Hematopoietic multipotent progenitor cell treated with erythropoietin and hydrocortisone succinate and interleukin-3 and kit ligand, for 4 days (in vitro differentiated cells): ENCODE measurements around the gene LRRC26.

Experiments
- DNase-seq: peaks from one replicate; pipeline ENCODE4 v3.0.0-alpha.2; 2015

Gene LRRC26, protein sequence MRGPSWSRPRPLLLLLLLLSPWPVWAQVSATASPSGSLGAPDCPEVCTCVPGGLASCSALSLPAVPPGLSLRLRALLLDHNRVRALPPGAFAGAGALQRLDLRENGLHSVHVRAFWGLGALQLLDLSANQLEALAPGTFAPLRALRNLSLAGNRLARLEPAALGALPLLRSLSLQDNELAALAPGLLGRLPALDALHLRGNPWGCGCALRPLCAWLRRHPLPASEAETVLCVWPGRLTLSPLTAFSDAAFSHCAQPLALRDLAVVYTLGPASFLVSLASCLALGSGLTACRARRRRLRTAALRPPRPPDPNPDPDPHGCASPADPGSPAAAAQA

DNA sequence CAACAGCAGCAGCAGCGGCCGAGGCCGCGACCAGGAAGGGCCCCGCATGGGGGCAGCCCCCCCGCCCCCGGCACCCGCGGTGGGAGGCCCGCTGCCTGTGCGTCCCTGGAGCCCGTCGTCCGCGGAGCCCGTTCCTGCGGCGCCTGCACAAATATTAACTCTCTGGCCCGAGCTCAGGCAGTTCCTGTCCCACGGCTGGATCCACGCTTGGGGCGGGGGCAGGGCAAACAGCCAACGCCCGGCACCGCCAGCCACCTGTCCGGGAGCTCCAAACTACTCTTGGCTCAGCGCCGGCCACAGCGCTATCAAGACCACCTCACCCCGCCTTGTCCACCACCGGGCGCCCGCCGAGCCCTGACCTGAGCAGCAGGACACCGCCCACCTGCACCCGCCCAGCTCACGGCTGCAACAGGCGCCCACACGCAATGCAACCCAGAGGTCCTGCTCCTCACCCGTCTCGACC is at the start of gene LRRC26:
TSS of gene LRRC26 (minus strand) at position 156 of the 463 bp plus-strand sequence. CDS start at position 48, 108 bp downstream.
- DNase-seq = no peak

DNA sequence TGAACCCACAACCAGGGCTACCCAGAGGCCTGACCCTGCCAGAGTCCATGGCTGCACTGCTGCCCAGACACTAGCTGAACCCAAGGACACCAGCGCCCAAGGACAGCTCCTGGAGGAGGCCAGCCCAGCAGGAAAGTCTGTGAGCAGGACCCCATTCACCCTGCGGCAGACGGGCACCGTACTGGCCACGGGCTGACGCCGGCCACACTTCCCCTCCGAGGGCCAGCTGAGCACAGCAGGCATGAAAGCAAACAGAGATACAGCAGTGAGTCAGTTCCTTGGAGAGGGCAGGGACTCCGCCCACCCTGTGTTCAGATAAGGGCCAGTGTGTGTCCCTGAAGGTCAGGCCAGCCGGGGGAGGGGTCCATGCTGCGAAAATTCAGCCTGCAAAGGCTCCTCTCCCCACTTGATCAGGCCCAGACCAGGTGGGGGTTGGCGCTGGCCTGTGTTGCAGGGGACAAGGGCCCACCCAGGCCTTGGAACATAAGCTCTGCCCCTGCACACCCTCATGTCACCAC is 49.0 kb upstream of the LRRC26 start:
- peak; percentile 88 for DNase-seq

DNA sequence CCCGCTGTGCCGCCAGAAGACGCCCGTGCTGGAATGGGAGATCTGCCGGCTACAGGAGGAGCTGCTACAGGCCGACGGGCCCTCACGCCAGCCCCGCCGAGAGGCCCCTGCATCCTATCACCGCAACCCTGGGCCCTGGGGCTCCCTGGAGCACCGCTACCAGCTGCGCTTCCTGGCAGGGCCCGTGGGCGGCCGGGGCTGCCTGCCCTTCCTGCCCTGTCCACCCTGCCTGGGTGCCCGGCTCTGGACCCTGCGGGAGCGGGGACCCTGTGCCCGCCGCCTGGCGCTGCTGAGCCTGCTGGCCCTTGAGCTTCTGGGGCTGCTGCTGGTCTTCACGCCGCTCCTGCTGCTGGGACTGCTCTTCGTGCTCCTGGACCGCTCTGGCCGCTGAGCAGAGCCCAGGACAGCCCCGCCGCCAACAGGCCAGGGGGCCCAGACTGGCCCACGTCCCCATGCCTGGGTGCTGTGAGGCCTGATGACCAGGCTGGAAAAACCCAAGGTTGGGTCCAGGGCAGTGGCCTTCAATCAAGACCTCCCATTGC is 48.4 kb upstream of the LRRC26 start:
- no peak for DNase-seq

DNA sequence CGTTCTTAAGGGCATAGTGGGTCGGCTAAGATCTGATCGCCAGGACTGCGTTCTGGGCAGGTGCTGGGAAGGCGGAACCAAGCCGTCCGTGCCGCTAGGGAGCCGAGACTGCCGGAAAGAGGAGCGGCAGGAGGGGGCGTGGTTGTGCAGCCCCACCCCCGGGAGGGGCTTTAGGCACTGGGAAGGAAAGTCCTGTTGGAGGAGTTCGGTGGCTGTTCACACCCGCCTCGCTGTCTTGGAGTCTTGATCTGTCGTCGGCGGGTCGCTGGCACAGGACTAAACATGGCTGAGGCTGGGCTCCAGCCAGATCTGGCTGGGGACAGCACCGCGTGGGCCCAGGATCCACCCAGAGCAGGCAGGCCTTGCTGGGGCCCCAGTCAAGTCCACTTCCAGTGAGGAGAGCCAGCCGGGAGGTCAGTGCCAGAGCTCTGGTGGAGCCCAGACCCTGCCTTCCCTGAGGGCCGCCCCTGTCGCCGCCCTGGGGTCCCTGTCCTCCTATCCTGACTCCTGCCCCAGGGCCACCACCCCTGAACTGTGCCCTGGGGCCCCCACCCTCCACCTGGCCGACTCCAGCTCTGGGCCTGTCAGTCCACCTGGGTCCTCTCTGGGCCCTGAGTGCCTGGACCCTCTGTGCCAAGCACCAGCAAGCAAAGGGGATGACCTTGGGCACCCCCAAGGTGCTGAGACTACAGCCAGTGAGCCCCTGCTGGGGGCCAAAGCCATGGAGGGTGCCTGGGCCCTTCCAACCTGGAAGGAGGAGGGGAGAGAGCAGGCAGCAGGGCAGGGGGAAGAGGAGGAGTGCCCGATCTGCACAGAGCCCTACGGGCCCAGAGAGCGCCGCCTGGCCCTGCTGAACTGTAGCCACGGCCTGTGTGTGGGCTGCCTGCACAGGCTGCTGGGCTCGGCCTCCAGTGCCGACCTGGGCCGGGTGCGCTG is 47.7 kb upstream of the LRRC26 start:
- DNase-seq = no peak

DNA sequence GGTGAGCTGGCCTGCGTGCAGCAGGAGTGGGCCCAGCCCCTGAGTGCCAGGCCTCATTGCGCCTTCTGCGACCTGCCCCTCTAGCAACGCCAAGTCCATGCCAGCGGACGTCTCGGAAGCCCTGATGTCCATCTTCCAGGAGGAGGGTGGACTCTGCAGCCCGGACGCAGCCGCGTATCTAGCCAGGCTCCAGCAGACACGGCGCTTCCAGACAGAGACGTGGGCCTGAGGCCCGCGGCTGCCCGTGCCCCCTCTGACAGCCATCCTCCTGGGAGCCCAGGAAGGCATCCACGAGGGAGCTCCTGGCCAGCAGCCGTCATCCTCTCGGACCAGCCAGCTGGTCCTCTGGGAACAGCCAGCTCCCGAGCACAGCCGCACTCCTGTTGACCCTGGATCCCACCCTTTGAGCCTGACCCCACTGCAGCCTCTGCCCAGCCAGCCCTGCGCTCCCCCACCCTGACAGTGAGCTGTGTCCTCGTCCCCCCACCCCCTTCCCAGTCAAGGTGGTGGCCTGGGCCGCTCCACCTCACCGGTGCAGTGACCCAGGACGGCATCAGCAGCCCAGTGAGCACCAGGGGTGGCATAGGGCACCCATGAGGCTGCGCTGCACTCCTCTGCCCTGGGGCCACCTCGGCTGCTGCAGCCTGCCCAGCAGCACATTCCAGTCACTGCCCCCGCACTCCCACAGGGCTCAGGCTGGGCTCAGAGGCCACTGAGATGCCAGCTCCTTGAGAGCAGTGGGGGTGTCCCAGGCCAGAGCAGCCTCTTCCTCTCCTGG is 46.5 kb upstream of the LRRC26 start:
- DNase-seq = no peak

DNA sequence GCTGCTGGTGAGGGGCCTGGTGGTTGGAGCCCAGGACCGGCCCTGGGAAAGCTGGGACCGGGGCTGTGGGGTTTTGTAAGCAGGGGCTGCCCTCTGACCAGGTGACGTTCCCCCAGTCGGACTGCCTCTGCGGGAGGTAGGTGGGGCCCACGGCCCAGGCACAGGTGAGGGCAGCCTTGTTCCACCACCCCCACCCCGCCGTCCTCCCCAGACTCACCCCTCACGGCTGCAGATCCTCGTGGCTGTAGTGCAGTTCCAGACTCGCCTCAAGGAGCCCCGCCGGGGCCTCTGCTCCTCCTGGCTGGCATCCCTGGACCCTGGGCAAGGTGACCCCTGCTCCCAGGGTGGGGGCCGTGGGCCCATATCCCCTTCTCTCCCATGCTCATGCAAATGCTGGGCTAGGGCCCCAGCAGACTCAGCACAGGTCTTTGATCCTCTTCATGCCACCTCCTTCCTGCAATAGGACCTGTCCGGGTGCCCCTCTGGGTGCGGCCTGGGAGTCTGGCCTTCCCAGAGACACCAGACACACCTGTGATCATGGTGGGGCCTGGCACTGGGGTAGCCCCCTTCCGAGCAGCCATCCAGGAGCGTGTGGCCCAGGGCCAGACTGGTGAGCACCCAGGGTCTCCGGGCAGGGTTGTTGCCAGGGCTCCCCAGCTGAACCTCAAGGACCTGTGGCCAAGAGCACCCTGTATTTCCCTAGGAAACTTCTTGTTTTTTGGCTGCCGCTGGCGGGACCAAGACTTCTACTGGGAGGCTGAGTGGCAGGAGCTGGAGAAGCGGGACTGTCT is 45.5 kb upstream of the LRRC26 start:
- DNase-seq = no peak

DNA sequence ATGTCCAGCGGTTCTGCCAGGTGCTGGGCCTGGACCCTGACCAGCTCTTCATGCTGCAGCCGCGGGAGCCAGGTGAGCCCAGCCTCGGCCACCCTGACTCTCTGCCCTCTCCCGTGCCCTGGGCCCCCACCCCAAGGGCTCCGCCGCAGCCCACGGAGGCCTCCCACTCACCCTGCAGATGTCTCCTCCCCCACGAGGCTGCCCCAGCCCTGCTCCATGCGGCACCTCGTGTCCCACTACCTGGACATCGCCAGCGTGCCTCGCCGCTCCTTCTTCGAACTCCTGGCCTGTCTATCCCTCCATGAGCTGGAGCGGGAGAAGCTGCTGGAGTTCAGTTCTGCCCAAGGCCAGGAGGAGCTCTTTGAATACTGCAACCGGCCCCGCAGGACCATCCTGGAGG is 44.8 kb upstream of the LRRC26 start:
- DNase-seq = no peak

DNA sequence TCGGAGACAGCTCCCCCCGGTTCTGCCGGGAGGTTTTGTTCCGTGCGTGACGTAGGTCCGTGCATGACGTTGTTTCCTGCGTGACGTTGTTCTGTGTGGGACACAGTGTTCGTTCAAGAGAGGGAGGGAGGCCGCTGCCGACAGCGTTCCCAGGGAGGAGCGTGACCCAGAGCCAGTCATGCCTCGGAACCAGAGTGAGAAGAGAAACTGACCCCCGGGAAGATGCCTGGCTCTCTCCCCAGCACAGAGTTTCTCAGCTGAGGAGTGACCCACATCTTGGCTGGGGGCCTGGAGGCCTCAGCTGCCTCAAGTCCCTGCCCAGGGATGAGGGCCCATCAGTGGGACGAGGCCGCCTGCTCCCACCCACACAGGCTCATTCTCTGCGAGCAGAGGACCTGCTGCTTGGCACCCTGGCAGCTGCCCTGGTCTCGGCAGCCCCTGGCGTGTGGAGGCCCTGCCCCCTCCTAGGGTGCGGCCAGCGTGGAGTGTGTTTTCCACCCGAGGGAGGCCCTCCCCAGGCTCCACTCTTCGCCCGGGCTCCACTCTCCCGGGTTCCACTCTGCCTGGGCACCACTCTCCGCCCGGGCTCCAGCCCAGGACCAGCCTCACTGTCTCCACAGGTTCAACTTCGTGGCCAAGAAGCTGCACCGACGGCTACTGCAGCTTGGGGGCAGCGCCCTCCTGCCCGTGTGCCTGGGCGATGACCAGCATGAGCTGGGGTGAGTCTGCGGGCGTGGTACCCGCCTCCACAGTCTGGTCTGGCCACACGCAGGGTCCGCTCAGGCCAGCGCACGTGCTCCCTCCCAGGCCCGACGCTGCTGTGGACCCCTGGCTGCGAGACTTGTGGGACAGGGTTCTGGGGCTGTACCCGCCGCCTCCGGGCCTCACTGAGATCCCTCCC is 43.6 kb upstream of the LRRC26 start:
- DNase-seq = no peak

DNA sequence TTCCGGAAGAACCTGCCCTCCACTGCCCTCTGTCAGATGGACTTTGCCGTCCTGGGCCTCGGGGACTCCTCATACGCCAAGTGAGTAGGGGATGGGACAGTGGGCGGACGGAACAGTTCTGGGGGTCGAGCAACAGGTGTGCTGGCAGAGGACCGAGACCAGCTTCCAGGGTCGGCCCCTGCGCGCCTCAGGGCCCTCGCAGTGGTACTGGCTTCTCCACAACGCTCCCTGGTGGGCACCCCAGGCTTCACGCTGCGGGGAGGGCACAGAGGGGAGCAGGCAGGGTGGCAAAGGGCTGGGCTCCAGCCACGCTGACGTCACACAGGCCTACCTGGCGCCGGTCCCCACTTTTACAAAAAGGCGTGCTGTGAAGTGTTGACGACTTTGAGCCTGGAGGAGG is 42.7 kb upstream of the LRRC26 start:
- DNase-seq = no peak

DNA sequence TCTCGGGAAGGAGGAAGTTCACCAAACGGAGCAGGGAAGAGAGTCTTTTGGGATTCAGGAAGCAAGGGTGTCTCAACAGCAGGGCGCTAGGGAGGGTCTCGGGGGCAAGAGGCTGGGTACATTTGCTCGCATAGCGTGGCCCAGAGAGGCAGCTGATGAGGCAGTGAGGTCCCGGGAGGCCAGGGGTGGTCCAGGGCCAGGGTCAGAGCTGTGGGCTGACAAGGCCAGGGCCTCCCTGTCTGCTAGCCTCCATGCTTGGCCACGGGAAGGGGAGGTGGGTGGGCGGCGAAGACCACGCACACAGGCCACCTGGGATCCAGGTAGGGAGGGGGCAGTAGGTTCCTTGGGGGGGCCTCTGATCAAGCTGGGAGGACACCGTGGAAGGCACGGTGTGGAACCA is 41.7 kb upstream of the LRRC26 start:
- no peak for DNase-seq

DNA sequence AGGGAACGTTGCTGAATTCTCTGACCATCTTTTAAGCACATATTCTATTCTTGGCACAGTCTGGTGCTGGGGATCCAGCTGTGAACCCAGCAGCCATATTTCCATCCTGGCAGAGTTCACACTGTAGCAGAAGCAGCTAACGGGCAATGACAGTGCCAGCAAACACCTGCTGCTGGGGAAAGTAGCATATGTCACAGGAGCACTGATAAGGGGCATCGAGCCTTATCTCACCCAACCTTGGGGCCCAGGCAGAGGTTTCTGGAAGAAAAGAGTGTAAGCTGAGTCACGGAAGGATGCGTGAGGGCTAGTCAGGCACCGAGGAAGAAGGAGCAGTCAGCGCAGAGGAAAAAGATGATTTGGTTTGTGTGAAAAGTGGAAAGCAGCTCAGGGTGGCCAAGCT is 36.8 kb upstream of the LRRC26 start:
- DNase-seq = no peak

DNA sequence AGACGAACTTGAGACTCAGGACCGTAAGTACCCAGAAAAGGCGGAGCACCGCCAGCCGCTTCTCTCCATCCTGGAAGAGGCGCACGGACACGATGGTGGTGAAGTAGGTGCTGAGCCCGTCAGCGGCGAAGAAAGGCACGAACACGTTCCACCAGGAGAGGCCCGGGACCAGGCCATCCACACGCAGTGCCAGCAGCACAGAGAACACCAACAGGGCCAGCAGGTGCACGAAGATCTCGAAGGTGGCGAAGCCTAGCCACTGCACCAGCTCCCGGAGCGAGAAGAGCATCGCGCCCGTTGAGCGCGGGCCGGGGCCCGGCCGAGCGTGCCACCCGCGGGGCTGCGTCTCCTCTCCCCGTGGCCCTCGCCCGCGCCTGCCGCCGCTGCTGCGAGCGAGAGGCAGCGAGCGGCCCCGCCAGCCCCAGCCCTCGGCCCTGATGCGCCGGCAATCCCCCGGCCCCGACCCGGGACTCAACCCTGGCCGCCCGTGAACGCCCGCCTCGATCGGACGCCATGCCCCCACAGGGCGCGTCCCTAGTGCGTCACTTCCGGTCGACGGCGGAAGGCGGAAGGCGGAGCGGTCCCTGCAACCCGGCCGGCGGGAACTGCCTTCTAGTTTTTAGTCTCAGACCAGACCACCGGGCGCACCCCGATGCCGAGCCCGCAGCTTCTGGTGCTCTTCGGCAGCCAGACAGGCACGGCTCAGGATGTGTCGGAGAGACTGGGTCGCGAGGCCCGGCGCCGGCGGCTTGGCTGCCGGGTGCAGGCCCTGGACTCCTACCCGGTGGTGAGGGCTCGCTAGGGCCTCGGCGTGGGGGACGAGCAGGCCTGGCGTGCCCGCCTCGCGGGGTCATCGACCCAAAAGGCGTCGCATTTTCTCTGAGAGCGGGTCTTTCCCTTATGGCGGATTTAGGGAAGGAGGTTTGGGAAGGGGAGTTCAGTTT is 35.5 kb upstream of the LRRC26 start, which contains the start of the genes NDOR1 and TMEM203:
TSS of gene NDOR1 (plus strand) at position 575 of the 944 bp plus-strand sequence. CDS start at position 653, 78 bp downstream.
TSS of gene TMEM203 (minus strand) at position 523 of the 944 bp plus-strand sequence. CDS start at position 289, 234 bp downstream.
- peak; percentile 96 for DNase-seq

DNA sequence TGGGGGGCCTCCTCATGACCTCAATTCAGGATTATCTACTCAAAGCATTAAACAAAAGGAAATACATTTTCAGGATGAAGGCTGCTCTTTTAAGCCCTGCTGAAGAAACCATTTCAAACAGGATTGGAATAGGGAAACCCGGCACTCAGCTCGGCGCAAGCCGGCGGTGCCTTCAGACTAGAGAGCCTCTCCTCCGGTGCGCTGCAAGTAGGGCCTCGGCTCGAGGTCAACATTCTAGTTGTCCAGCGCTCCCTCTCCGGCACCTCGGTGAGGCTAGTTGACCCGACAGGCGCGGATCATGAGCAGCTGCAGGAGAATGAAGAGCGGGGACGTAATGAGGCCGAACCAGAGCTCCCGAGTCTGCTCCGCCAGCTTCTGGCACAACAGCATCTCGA is 34.9 kb upstream of the LRRC26 start:
- no peak for DNase-seq

DNA sequence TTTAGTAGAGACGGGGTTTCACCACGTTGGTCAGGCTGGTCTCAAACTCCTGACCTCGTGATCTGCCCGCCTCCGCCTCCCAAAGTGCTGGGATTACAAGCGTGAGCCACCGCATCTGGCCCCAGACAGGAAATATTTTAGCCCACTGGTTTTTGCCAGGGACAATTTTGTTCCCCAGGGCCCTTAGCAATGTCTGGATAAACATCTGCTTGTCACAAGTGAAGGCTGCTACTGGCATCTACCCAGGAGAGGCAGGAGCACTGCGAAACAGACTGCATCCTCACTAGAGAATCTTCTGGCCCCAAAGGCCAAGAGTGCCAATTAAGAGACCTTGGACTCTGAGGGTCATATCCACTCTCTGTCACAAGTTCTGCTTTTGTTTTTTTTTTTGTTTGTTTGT is 33.1 kb upstream of the LRRC26 start:
- DNase-seq = no peak

DNA sequence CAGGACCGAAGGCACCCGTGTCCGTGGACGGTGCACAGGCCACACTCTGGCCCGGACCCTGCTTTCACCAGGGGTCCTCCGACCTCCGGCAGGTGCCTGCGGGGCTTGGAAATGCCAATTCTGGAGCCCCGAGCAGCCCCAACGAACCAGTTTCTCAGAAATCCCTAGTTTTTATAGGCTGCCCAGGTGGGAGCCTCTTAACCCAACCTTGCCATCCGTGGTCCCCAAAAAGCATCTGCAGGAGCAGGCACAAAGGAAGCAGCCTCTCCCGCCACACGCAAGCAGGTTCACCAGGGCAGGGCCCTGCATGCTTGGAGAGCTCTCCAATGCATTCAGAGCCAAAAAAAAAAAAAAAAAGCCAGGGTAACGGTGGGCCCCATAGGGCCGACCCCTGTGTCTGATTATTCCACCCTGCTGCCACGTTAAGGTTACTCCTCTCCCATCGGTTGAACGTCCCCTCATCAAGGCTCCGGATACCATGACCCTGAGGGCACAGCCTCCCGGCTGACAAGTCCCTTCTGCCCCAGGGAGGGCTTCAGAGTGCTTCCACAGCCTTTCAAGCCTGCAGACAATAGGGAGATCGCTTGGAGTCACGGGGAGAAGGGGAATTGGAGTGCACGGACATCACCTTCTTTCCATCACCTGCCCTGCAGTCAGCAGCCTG is 31.5 kb upstream of the LRRC26 start:
- no peak for DNase-seq

DNA sequence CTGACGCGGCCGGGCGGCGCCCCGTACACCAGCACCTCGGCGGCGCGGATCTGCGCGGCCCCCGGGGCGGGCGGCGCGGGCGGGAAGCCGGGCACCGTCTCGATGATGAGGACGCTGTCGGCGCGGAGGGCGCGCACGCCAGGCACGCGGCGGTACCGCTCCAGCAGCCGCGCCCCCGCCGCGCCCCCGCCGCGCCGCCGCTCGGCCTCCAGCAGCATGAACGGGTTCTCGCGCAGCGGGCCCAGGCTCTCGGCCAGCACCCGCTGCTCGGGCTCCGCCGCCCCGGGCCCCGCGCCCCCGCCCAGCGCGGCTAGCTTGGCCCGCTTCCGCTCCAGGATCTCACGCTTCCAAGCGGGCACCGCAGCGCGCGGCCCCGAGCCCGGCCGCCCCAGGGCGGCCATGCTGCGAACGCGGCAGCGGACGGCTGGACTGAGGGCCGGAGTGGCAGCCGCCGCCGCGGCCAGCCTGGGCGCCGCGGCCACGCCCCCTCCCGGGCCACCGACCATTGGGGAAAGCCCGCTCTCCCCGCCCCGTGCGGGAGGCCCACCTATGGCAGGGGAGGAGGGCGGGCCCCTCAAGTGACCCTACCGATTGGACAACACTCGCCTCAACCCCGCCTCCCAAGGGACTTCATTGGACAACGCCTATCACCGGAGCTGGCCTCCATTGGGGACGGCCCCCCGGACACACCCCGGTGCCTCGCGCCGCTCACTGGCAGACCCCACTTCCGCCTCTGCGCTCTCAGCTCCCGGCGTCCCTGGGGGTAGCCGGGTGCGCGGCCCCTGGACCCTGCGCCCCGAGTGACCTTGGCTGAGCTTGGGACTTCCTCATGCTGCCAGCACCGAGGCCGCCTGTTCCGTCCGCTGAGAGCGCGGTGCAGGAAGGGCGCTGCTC is 30.7 kb upstream of the LRRC26 start, which contains the start of gene TPRN:
TSS of gene TPRN (minus strand) at position 431 of the 894 bp plus-strand sequence. CDS start at position 401, 30 bp downstream.
- DNase-seq = peak; percentile 100

DNA sequence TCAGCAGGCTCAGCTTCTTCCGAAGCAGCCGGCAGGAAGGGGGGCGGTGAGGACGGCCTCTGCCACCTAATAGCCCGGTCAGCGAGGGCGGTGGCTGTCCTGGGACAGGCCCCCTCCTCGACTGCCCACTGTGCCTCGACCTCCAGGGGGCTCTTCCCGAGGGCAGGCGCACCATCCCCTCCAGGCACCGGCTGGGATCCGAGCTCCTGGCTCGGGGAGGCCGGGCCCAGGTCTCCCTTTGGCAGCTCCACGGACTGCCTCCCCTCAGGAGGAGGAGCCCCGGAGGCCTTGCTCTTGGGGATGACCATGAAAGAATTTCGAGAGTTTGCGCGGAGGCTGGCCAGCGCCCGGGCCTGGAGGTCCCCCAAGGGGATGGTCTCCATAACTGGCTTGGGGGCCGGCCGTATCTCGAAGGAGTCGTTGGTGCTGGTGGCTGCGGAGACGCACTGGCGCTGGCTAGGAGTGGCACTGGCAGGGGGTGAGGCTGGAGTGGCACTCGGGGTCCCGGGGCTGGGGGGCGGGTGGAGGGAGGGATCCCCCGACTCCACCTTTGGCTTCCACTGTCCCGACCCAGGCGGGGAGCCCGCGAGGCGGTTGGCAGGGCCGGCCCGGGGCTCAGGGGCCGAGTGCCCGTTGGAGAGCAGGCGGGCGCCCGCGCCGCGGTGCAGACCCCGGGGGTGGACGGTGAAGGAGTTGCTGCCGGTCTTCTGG is 29.7 kb upstream of the LRRC26 start:
- no peak for DNase-seq
